K562 (cell line): ENCODE data around the gene SLC7A5. TPM values are rescaled to one million over a fixed set of nuclear protein-coding genes. Genes with fewer than 3 reads are reported as not detected.

Experiments
- ATAC-seq: fragments of 200-7000 bp; cut with Tn5 transposase; 3 replicates; pipeline ENCODE4 v1.9.1; 2020; ENCODE audit warnings: moderate library complexity
- BruUV-seq: library from RNA; stranded (reverse); fragments of 400-500 nt; replicated peaks from 2 replicates; lab custom pipeline; 2021; lab: Mats Ljungman, UMichigan
- CTCF ChIA-PET: fragments of 300-600 bp; formaldehyde crosslinking; extraction: SDS; loops from one replicate; lab custom pipeline; 2021; ENCODE audit warnings: low intra/inter-chr PET ratio; lab: Yijun Ruan, JAX
- POLR2A ChIA-PET: fragments of 300-600, 350-650 bp; sonication (Branson Sonifier 250); formaldehyde crosslinking; extraction: SDS; loops from one replicate; lab custom pipeline; 2021; ENCODE audit warnings: antibody characterized with exemption, inconsistent platforms; lab: Yijun Ruan, JAX
- DNase-seq, 4 experiments: peaks; one replicate each; pipeline versions ENCODE4 v3.0.0 to v3.0.0-alpha.2; 2011 to 2018; ENCODE audit warnings: low spot score in 3 of 4, mixed read lengths in 3 of 4; ENCODE audit errors: extremely low read depth in 1 of 4
- FAIRE-seq: peaks from 2 replicates; lab custom pipeline; 2011; peaks lifted over from hg19 to GRCh38; lab: Jason Lieb, UNC
- H2AFZ ChIP-seq: 2 replicates; pipeline ENCODE4 v1.6.0; 2011; ENCODE audit warnings: low read depth, low read length, control low read depth, inconsistent platforms
- H3K27ac ChIP-seq: fragments of 200-600 bp; 3 replicates; pipeline ENCODE4 v1.8.0; 2011; ENCODE audit warnings: low read depth, mild to moderate bottlenecking, control low read depth, inconsistent platforms, low read length, moderate library complexity, mixed read lengths; ENCODE audit errors: extremely low read depth
- H3K27me3 ChIP-seq, 2 experiments: fragments of 300-600 bp in 1 of 2; 2 replicates in 1 of 2; 3 replicates in 1 of 2; pipeline versions ENCODE4 v1.6.0 to v1.8.0; 2011; ENCODE audit warnings: inconsistent platforms in 2 of 2, low read length in 2 of 2, mild to moderate bottlenecking in 1 of 2, mixed read lengths in 1 of 2, moderate library complexity in 1 of 2; ENCODE audit not compliant: control insufficient read depth in 2 of 2, insufficient read depth in 2 of 2
- H3K36me3 ChIP-seq: fragments of 300-600 bp; 3 replicates; pipeline ENCODE4 v1.8.0; 2011; ENCODE audit warnings: mild to moderate bottlenecking, low read length, inconsistent platforms; ENCODE audit not compliant: control insufficient read depth, insufficient read depth
- H3K4me1 ChIP-seq, 2 experiments: fragments of 200-600 bp in 1 of 2; replicated peaks in 1 of 2; 2 replicates in 1 of 2; 3 replicates in 1 of 2; pipeline versions ENCODE4 v1.5.1 to v1.8.0; 2011; ENCODE audit warnings: inconsistent platforms in 2 of 2, low read length in 2 of 2, mild to moderate bottlenecking in 1 of 2, mixed read lengths in 1 of 2, moderate library complexity in 1 of 2; ENCODE audit not compliant: control insufficient read depth in 2 of 2, insufficient read depth in 2 of 2
- H3K4me2 ChIP-seq: 2 replicates; pipeline ENCODE4 v1.6.1; 2011; ENCODE audit warnings: low read length, control low read depth, inconsistent platforms, mixed read lengths; ENCODE audit not compliant: insufficient read depth
- H3K4me3 ChIP-seq: fragments of 200-600 bp; sonication (generic), shearing (Covaris generic); 2 replicates; pipeline ENCODE4 v1.5.1; 2016; ENCODE audit warnings: control low read depth, inconsistent platforms
- H3K79me2 ChIP-seq: fragments of 200-600 bp; 3 replicates; pipeline ENCODE4 v1.8.0; 2011; ENCODE audit warnings: low read length, inconsistent platforms; ENCODE audit not compliant: control insufficient read depth, insufficient read depth
- H3K9ac ChIP-seq, 2 experiments: 2 replicates each; pipeline versions ENCODE4 v1.6.0 to v1.6.1; 2011; ENCODE audit warnings: low read depth in 2 of 2, low read length in 2 of 2, control low read depth in 1 of 2, inconsistent platforms in 1 of 2, mild to moderate bottlenecking in 1 of 2, mixed read lengths in 1 of 2; ENCODE audit not compliant: insufficient read depth in 1 of 2
- H3K9me1 ChIP-seq: one replicate; pipeline ENCODE4 v1.6.0; 2011; ENCODE audit warnings: inconsistent platforms, mild to moderate bottlenecking, low read length, moderate library complexity; ENCODE audit not compliant: control insufficient read depth, insufficient read depth
- H3K9me3 ChIP-seq: replicated peaks from 2 replicates; pipeline ENCODE4 v1.5.1; 2011; ENCODE audit warnings: low read depth, low read length, inconsistent platforms; ENCODE audit not compliant: control insufficient read depth, insufficient read depth
- H4K20me1 ChIP-seq: replicated peaks from 2 replicates; pipeline ENCODE4 v1.6.1; 2011; ENCODE audit warnings: low read length, inconsistent platforms, mixed read lengths; ENCODE audit not compliant: control insufficient read depth, insufficient read depth
- CBX3 ChIP-seq, 2 experiments: IDR thresholded peaks; 1 replicate in 1 of 2; 2 replicates in 1 of 2; pipeline ENCODE4 v1.6.1; 2012; ENCODE audit warnings: inconsistent platforms in 2 of 2, low read length in 2 of 2, borderline replicate concordance in 1 of 2, control low read depth in 1 of 2
- CEBPB ChIP-seq: fragments of 450-650 bp; IDR thresholded peaks from 2 replicates; pipeline ENCODE4 v1.6.1; 2016; ENCODE audit warnings: missing genetic modification characterization, missing compliant biosample characterization
- FOXA1 ChIP-seq: fragments of 450-650 bp; IDR thresholded peaks from 2 replicates; pipeline ENCODE4 v1.6.1; 2016; ENCODE audit warnings: mild to moderate bottlenecking, borderline replicate concordance
- GATAD2A ChIP-seq: fragments of 450-650 bp; IDR thresholded peaks from 2 replicates; pipeline ENCODE4 v1.6.1; 2017
- MLLT1 ChIP-seq, 2 experiments: fragments of 450-650 bp; IDR thresholded peaks; 2 replicates each; pipeline ENCODE4 v1.6.1; 2016
- PYGO2 ChIP-seq: fragments of 450-650 bp; IDR thresholded peaks from 2 replicates; pipeline ENCODE4 v1.6.1; 2016; ENCODE audit warnings: mild to moderate bottlenecking, missing genetic modification characterization, moderate library complexity, missing compliant biosample characterization
- SOX6 ChIP-seq: fragments of 450-650 bp; IDR thresholded peaks from 2 replicates; pipeline ENCODE4 v1.6.1; 2014; ENCODE audit warnings: mild to moderate bottlenecking
- ZBTB17 ChIP-seq: fragments of 450-650 bp; formaldehyde crosslinking; IDR thresholded peaks from 2 replicates; pipeline ENCODE4 v1.4.0; 2020; ENCODE audit warnings: mild to moderate bottlenecking
- ZFP30 ChIP-seq: fragments of 250-450 bp; sonication (Bioruptor Pico); IDR thresholded peaks from 2 replicates; pipeline ENCODE4 v1.8.0; 2022; ENCODE audit warnings: moderate library complexity, mild to moderate bottlenecking, inconsistent platforms, borderline replicate concordance
- ZMIZ1 ChIP-seq, 2 experiments: fragments of 150-350 bp in 1 of 2; IDR thresholded peaks; 2 replicates each; pipeline ENCODE4 v1.6.1; 2012 to 2016; ENCODE audit warnings: low read depth in 2 of 2, low read length in 2 of 2, mild to moderate bottlenecking in 1 of 2, moderate library complexity in 1 of 2
- ZNF175 ChIP-seq: fragments of 200-800 bp; sonication (Bioruptor generic); IDR thresholded peaks from 2 replicates; pipeline ENCODE4 v1.6.1; 2016; ENCODE audit warnings: low read depth, mild to moderate bottlenecking, missing genetic modification characterization, missing compliant biosample characterization
- ZNF23 ChIP-seq: fragments of 250-450 bp; sonication (Bioruptor Pico); IDR thresholded peaks from 2 replicates; pipeline ENCODE4 v1.4.0; 2020; ENCODE audit warnings: mild to moderate bottlenecking
- WGBS: fragments of 100-300 bp; shearing (Covaris generic); methylation state at CpG from one replicate; pipeline ENCODE4 v1.1.6; 2016; ENCODE audit warnings: low coverage, mixed read lengths; ENCODE audit not compliant: insufficient coverage; ENCODE audit errors: missing lambda C conversion rate; 5-methylcytosine and 5-hydroxymethylcytosine counted together
- in situ Hi-C: fragments of 300-500 bp; cut with MboI; formaldehyde crosslinking; loops from 4 replicates; pipeline ENCODE4 v1.15.0; 2018; ENCODE audit warnings: inconsistent platforms, mixed read lengths
- intact Hi-C: fragments of 100-400 bp; cut with micrococcal nuclease; formaldehyde crosslinking; loops from 2 replicates; pipeline ENCODE4 v1.14.2; 2022
- polyA plus RNA-seq, 8 experiments: library from polyadenylated mRNA; depleted of rRNA in 4 of 8; stranded (reverse) in 5 of 8; unstranded in 3 of 8; fragments of >200 nt; fragmentation: Nextera tagmentation in 2 of 8; fragmentation: Illumina TruSeq in 1 of 8; extraction: Ambion mirVana in 2 of 8; extraction: Trizol in 1 of 8; gene quantifications; 2 replicates each; pipeline versions ENCODE4 v1.2.1 to v1.2.3, GENCODE V29; 2011 to 2014; ENCODE audit warnings: inconsistent platforms in 1 of 8, missing spikeins in 1 of 8
- total RNA-seq, 7 experiments: library from RNA; depleted of rRNA in 6 of 7; stranded (reverse); fragments of >200 nt in 6 of 7; fragmentation: Illumina TruSeq in 2 of 7; extraction: Trizol in 2 of 7; gene quantifications; 2 replicates each; pipeline versions ENCODE4 v1.2.1 to v1.2.3, GENCODE V29; 2011 to 2021; ENCODE audit warnings: low replicate concordance in 1 of 7

The SLC7A5 gene
- total and polyA plus RNA-seq, 9 of the 15 experiments (the other 6 are each of a cell fraction or from before 2014, with no cell fraction given), result 1.9 to 220 (median 18.6) TPM

DNA sequence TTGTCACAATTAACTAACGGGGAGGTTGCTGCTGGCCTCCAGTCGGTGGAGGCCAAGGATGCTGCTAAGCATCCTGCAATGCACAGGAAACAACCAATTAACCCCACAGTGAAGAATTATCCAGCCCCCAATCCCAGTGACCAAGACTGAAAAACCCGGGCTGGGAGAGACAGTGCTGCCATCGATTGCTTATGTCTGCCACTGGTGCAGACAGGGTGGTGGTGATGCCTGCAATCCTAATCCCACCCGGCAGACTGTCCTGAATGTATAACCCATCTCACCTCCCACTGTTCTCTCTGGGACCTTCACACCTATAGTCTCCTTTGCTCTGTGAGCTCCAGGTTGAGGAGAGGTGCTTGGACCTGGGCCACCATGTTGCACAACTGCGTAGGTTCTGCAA lies 61.2 kb downstream of the SLC7A5 start:
- no peak for ATAC-seq

More for the DNA sequence above, 61.2 kb downstream of the SLC7A5 start:
- 0 out of 3 replicates have a peak, but pooled peaks of 1 of the 2 experiments have one; percentile 46 for TF ChIP-seq CBX3 (IDR thresholded peaks at IDR 0.05; ENCODE audit: borderline replicate concordance in 1 of 2, low read length in 2 of 2)
- TF ChIP-seq ZBTB17 (CRISPR knock-in tag), result peak; percentile 97
- TF ChIP-seq GATAD2A, result no peak
- peak in 1 of 2 experiments; percentile 92; a peak in 2 of 4 replicates for TF ChIP-seq MLLT1 (IDR thresholded peaks at IDR 0.05)
- TF ChIP-seq ZFP30 (CRISPR knock-in tag), result no peak
- no peak for TF ChIP-seq ZNF175 (CRISPR knock-in tag)
- peak; percentile 39 for TF ChIP-seq CEBPB (tag)
- TF ChIP-seq SOX6, result no peak
- TF ChIP-seq ZMIZ1 (IDR thresholded peaks at IDR 0.05; ENCODE audit: low read depth in 2 of 2, low read length in 2 of 2), result peak in 1 of 2 experiments; percentile 68; a peak in 1 of 4 replicates
- TF ChIP-seq PYGO2, result no peak
- TF ChIP-seq FOXA1, result no peak
- TF ChIP-seq ZNF23, result peak; percentile 98
- Histone ChIP-seq H3K4me2 (no peak overlapping the region), H4K20me1 (no peaks in the 10 kb centered on the region), H3K9ac (no peak overlapping the region), H3K9me1 (no peaks in the 10 kb centered on the region), H3K4me3 (no peak overlapping the region), H3K27me3 (peaks cover 2 to 6% of the 10 kb centered on the region in 2 experiments; a peak in 1 of 5 replicates), H3K79me2 (no peaks in the 10 kb centered on the region), H3K9me3 (no peaks in the 10 kb centered on the region), H3K4me1 (peaks cover 30% of the 10 kb centered on the region in 2 experiments), H2AFZ (no peak overlapping the region), H3K36me3 (no peaks in the 10 kb centered on the region), H3K27ac (no peak overlapping the region)
- ChIA-PET CTCF (interaction anchor here (0.6 kb wide), 1 partner anchor 64 kb away, joined by 3 read pairs; no protein-coding TSS in a partner anchor), POLR2A (interaction anchor here (0.7 to 2.7 kb wide), 5 partner anchors 12 to 403 kb away, joined by 3 to 9 read pairs (median 3); no protein-coding TSS in a partner anchor)
- WGBS, result 76% methylated on average over 6 of the region's 6 CpGs
- FAIRE-seq, result no peak
- no TSS peak for BruUV-seq
- no peak for DNase-seq
- intact Hi-C loops, result no loop called here
- in situ Hi-C loops, result no loop called here
